ENCODE results near the gene RPS29. TPM values are rescaled to one million over a fixed set of nuclear protein-coding genes. Genes with fewer than 3 reads are reported as not detected.

RPS29 gene
- total and polyA plus RNA-seq, 9 of the 15 experiments (the other 6 are each of a cell fraction or from before 2014, with no cell fraction given): 1,545 to 5,012 (median 2,448) TPM

GRCh38 chr14:49598485-49599300 lies 12.5 kb upstream of the RPS29 start, which contains the start of gene LRR1 (continued):
- TF ChIP-seq, protein P1, sequence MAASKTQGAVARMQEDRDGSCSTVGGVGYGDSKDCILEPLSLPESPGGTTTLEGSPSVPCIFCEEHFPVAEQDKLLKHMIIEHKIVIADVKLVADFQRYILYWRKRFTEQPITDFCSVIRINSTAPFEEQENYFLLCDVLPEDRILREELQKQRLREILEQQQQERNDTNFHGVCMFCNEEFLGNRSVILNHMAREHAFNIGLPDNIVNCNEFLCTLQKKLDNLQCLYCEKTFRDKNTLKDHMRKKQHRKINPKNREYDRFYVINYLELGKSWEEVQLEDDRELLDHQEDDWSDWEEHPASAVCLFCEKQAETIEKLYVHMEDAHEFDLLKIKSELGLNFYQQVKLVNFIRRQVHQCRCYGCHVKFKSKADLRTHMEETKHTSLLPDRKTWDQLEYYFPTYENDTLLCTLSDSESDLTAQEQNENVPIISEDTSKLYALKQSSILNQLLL (CRISPR knock-in tag; IDR thresholded peaks at IDR 0.05; ENCODE audit: borderline replicate concordance): no peak
- TF ChIP-seq VEZF1 (CRISPR knock-in tag; IDR thresholded peaks at IDR 0.05): no peak; the same call in 1 of the 2 replicates
- no peak for TF ChIP-seq ERF (CRISPR knock-in tag; IDR thresholded peaks at IDR 0.05)
- TF ChIP-seq FOXJ2 (tag; IDR thresholded peaks at IDR 0.05): peak; percentile 57; the same call in 1 of the 2 replicates
- no peak for TF ChIP-seq ZNF518B (CRISPR knock-in tag; IDR thresholded peaks at IDR 0.05)
- TF ChIP-seq ZBTB49 (CRISPR knock-in tag; IDR thresholded peaks at IDR 0.05; ENCODE audit: borderline replicate concordance): no peak
- TF ChIP-seq, protein P2, sequence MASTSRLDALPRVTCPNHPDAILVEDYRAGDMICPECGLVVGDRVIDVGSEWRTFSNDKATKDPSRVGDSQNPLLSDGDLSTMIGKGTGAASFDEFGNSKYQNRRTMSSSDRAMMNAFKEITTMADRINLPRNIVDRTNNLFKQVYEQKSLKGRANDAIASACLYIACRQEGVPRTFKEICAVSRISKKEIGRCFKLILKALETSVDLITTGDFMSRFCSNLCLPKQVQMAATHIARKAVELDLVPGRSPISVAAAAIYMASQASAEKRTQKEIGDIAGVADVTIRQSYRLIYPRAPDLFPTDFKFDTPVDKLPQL (IDR thresholded peaks at IDR 0.05; ENCODE audit: extremely low read depth, insufficient read length): peak; percentile 19
- TF ChIP-seq NRF1 (conservative IDR thresholded peaks at IDR 0.05 in 1 of 2, IDR thresholded peaks at IDR 0.05 in 1 of 2): peak; percentile 78 to 83
- no peak for TF ChIP-seq ZNF324 (CRISPR knock-in tag; IDR thresholded peaks at IDR 0.05)
- peak; percentile 25 for TF ChIP-seq NEUROD1 (IDR thresholded peaks at IDR 0.05; ENCODE audit: borderline replicate concordance, low read depth, low read length, partially characterized antibody)
- peak; percentile 90 for TF ChIP-seq HNRNPLL (IDR thresholded peaks at IDR 0.05; ENCODE audit: low read depth, low read length, poor library complexity, severe bottlenecking)
- no peak for TF ChIP-seq RBM34 (IDR thresholded peaks at IDR 0.05; ENCODE audit: borderline replicate concordance, insufficient read depth, low read length)
- no peak for TF ChIP-seq POLR2AphosphoS2 (IDR thresholded peaks at IDR 0.05; ENCODE audit: low read length)
- TF ChIP-seq CBX3 (IDR thresholded peaks at IDR 0.05; ENCODE audit: borderline replicate concordance in 1 of 2, low read length in 2 of 2): no peak; a peak in 1 of 3 replicates
